HG03280 (cell line): ENCODE results near the gene HTR7.
A peak's percentile ranks its signal among the peaks of the same experiment; 100 is the strongest.

Source experiments
- ATAC-seq: cut with Tn5 transposase; IDR thresholded peaks from one replicate; pipeline ENCODE4 v1.9.1; 2021; ENCODE audit warnings: mild to moderate bottlenecking, moderate library complexity; ENCODE audit not compliant: unreplicated experiment

Gene HTR7

GRCh38 chr10:90805206-90805605 is 52.6 kb downstream of the HTR7 start:
- ATAC-seq, result no peak

- no peak for ATAC-seq
These were observed 53.5 kb downstream of the HTR7 start for GRCh38 chr10:90804354-90804753.

- no peak for ATAC-seq
These were observed 56.2 kb downstream of the HTR7 start for GRCh38 chr10:90801608-90802007.

GRCh38 chr10:90800232-90800796 is 57.5 kb downstream of the HTR7 start:
- no peak for ATAC-seq

- no peak for ATAC-seq
These were observed 58.7 kb downstream of the HTR7 start for GRCh38 chr10:90799172-90799571.

GRCh38 chr10:90798482-90798881 is 59.4 kb downstream of the HTR7 start:
- no peak for ATAC-seq

- ATAC-seq, result no peak
These were observed 67.4 kb downstream of the HTR7 start for GRCh38 chr10:90790422-90790821.

GRCh38 chr10:90788968-90789367 is 68.9 kb downstream of the HTR7 start:
- ATAC-seq, result peak; percentile 67

- ATAC-seq, result no peak
These were observed 69.7 kb downstream of the HTR7 start for GRCh38 chr10:90788199-90788491.

GRCh38 chr10:90787393-90788198 is 70.2 kb downstream of the HTR7 start:
- ATAC-seq, result no peak

GRCh38 chr10:90785782-90786181 is 72.1 kb downstream of the HTR7 start:
- ATAC-seq, result no peak

GRCh38 chr10:90784771-90785170 is 73.1 kb downstream of the HTR7 start:
- ATAC-seq, result no peak

GRCh38 chr10:90780488-90780887 is 77.4 kb downstream of the HTR7 start:
- no peak for ATAC-seq

- ATAC-seq, result no peak
These were observed 78.3 kb downstream of the HTR7 start for GRCh38 chr10:90779548-90779947.

- ATAC-seq, result no peak
These were observed 80.2 kb downstream of the HTR7 start for GRCh38 chr10:90777621-90778020.

- peak; percentile 39 for ATAC-seq
These were observed 82.3 kb downstream of the HTR7 start for GRCh38 chr10:90775351-90776028.

GRCh38 chr10:90769946-90770841 is 87.6 kb downstream of the HTR7 start:
- no peak for ATAC-seq

GRCh38 chr10:90751107-90751997 is 106.5 kb downstream of the HTR7 start:
- ATAC-seq, result no peak

GRCh38 chr10:90746829-90747228 is 111.0 kb downstream of the HTR7 start:
- ATAC-seq, result no peak

GRCh38 chr10:90745565-90745964 is 112.3 kb downstream of the HTR7 start:
- no peak for ATAC-seq
